Measurements from ENCODE around the gene SLC40A1. TPM values are rescaled to one million over a fixed set of nuclear protein-coding genes. Genes with fewer than 3 reads are reported as not detected.

SLC40A1 gene
- total and polyA plus RNA-seq, 2 of the 8 experiments (the other 6 are each of a cell fraction or from before 2014, with no cell fraction given): 0.03 TPM; not detected in 1

GRCh38 chr2:189526241-189526640 is 54.3 kb downstream of the SLC40A1 start (continued):
- no peak for TF ChIP-seq JUND (IDR thresholded peaks at IDR 0.05; ENCODE audit: low read length)
- TF ChIP-seq EGR1 (IDR thresholded peaks at IDR 0.05; ENCODE audit: borderline replicate concordance, low read depth, low read length): no peak
- TF ChIP-seq KDM1A (IDR thresholded peaks at IDR 0.05; ENCODE audit: borderline replicate concordance, low read length): no peak
- TF ChIP-seq KDM5A (IDR thresholded peaks at IDR 0.05; ENCODE audit: low read length): no peak
- no peak for TF ChIP-seq SIN3A (conservative IDR thresholded peaks at IDR 0.05 in 1 of 2, IDR thresholded peaks at IDR 0.05 in 1 of 2; ENCODE audit: low read depth in 1 of 2, low read length in 2 of 2)

Data from H1 (cell line).